B cell (primary cell): ENCODE measurements around the gene STON2. TPM values are rescaled to one million over a fixed set of nuclear protein-coding genes. Genes with fewer than 3 reads are reported as not detected.

Source experiments
- ATAC-seq: fragments of 200-7000 bp; cut with Tn5 transposase; one replicate; pipeline ENCODE4 v1.10.0; 2021; ENCODE audit warnings: low read depth, mild to moderate bottlenecking, moderate number of reproducible peaks, moderate library complexity
- CTCF ChIA-PET: fragments of 350-600 bp; sonication (Branson Sonifier 250); formaldehyde crosslinking; loops from one replicate; lab custom pipeline; 2021; ENCODE audit warnings: antibody characterized with exemption, inconsistent platforms; lab: Charles Lee
- POLR2A ChIA-PET: fragments of 350-600 bp; sonication (Branson Sonifier 250); formaldehyde crosslinking; loops from one replicate; lab custom pipeline; 2021; ENCODE audit warnings: antibody characterized with exemption; lab: Charles Lee
- DNase-seq: peaks from one replicate; pipeline ENCODE4 v3.0.0; 2013
- H2AFZ ChIP-seq: 2 replicates; pipeline ENCODE4 v1.6.1; 2012; ENCODE audit warnings: mild to moderate bottlenecking, low read depth, low read length; ENCODE audit not compliant: insufficient read depth, poor library complexity, severe bottlenecking
- H3K27ac ChIP-seq, 2 donors: 1 replicate in 1 of 2; 2 replicates in 1 of 2; pipeline ENCODE4 v1.5.1; 2012 to 2013; ENCODE audit warnings: low read length in 2 of 2, mild to moderate bottlenecking in 2 of 2, moderate library complexity in 1 of 2
- H3K27me3 ChIP-seq, 4 experiments: fragments of 200-600 bp in 1 of 4; sonication (generic) in 1 of 4; replicated peaks in 1 of 4; 1 replicate in 2 of 4; 2 replicates in 2 of 4; pipeline versions ENCODE4 v1.6.1 to v1.7.0; 2013 to 2016; ENCODE audit warnings: low read length in 3 of 4, mild to moderate bottlenecking in 2 of 4, mixed read lengths in 1 of 4, moderate library complexity in 1 of 4; ENCODE audit not compliant: insufficient read depth in 4 of 4, control insufficient read depth in 3 of 4; ENCODE audit errors: control extremely low read depth in 1 of 4
- H3K36me3 ChIP-seq, 2 experiments: replicated peaks in 1 of 2; 1 replicate in 1 of 2; 2 replicates in 1 of 2; pipeline versions ENCODE4 v1.6.1 to v1.7.1; 2013; ENCODE audit warnings: low read length in 1 of 2; ENCODE audit not compliant: insufficient read depth in 2 of 2, control insufficient read depth in 1 of 2; ENCODE audit errors: control extremely low read depth in 1 of 2, extremely low read depth in 1 of 2
- H3K4me1 ChIP-seq, 2 donors: fragments of 200-600 bp in 1 of 2; sonication (generic) in 1 of 2; 1 replicate in 1 of 2; 2 replicates in 1 of 2; pipeline versions ENCODE4 v1.5.1 to v1.6.1; 2013 to 2017; ENCODE audit warnings: low read length in 2 of 2; ENCODE audit not compliant: control insufficient read depth in 2 of 2, insufficient read depth in 2 of 2
- H3K4me2 ChIP-seq: replicated peaks from 2 replicates; pipeline ENCODE3; 2012; ENCODE audit warnings: mild to moderate bottlenecking, low read depth, low read length; ENCODE audit not compliant: poor library complexity, severe bottlenecking
- H3K4me3 ChIP-seq, 5 experiments: fragments of 200-600 bp in 1 of 5; sonication (generic) in 1 of 5; 1 replicate in 3 of 5; 2 replicates in 2 of 5; pipeline versions ENCODE4 v1.5.1 to v1.7.0; 2011 to 2016; ENCODE audit warnings: low read length in 4 of 5, mild to moderate bottlenecking in 4 of 5, low read depth in 2 of 5, control low read depth in 1 of 5, moderate library complexity in 1 of 5; ENCODE audit not compliant: insufficient read depth in 1 of 5; ENCODE audit errors: control extremely low read depth in 1 of 5, extremely low read depth in 1 of 5
- H3K79me2 ChIP-seq: fragments of 200-600 bp; sonication (generic); one replicate; pipeline ENCODE4 v1.6.0; 2016; ENCODE audit warnings: low read length; ENCODE audit not compliant: control insufficient read depth, insufficient read depth
- H3K9ac ChIP-seq: fragments of 200-600 bp; sonication (generic); 2 replicates; pipeline ENCODE4 v1.6.1; 2017; ENCODE audit warnings: mild to moderate bottlenecking, low read length, moderate library complexity
- H3K9me3 ChIP-seq, 3 donors: one replicate each; pipeline versions ENCODE4 v1.6.1 to v1.7.1; 2013; ENCODE audit warnings: low read length in 2 of 3; ENCODE audit not compliant: control insufficient read depth in 2 of 3, insufficient read depth in 1 of 3; ENCODE audit errors: control extremely low read depth in 1 of 3
- H4K20me1 ChIP-seq: 2 replicates; pipeline ENCODE4 v1.6.0; 2012; ENCODE audit warnings: mild to moderate bottlenecking, low read length; ENCODE audit not compliant: insufficient read depth, control insufficient read depth, poor library complexity, severe bottlenecking
- H3K27ac Mint-ChIP-seq: one replicate; pipeline ENCODE4 v1.8.0; 2021; ENCODE audit warnings: mixed read lengths
- H3K27me3 Mint-ChIP-seq: one replicate; pipeline ENCODE4 v1.8.0; 2021; ENCODE audit warnings: mixed read lengths
- H3K4me1 Mint-ChIP-seq: one replicate; pipeline ENCODE4 v1.8.0; 2021; ENCODE audit warnings: mixed read lengths
- H3K4me3 Mint-ChIP-seq: one replicate; pipeline ENCODE4 v1.8.0; 2021; ENCODE audit warnings: mixed read lengths
- H3K9me3 Mint-ChIP-seq: one replicate; pipeline ENCODE4 v1.8.0; 2022; ENCODE audit warnings: mixed read lengths; ENCODE audit not compliant: insufficient read depth
- EZH2 ChIP-seq: IDR thresholded peaks from 2 replicates; pipeline ENCODE4 v1.6.1; 2012; ENCODE audit warnings: borderline replicate concordance, low read depth, mild to moderate bottlenecking, moderate library complexity, low read length; ENCODE audit not compliant: insufficient read depth, poor library complexity, severe bottlenecking
- WGBS: methylation state at CpG from one replicate; pipeline ENCODE4 v1.1.5; 2013; ENCODE audit warnings: missing lambda C conversion rate; ENCODE audit not compliant: insufficient coverage; 5-methylcytosine and 5-hydroxymethylcytosine counted together
- intact Hi-C: fragments of 100-400 bp; cut with micrococcal nuclease; formaldehyde crosslinking; loops from one replicate; pipeline ENCODE4 v1.10.0; 2022
- polyA minus RNA-seq: library from RNA; depleted of rRNA, polyadenylated mRNA; stranded (reverse); fragments of >200 nt; gene quantifications from 2 replicates; pipeline ENCODE4 v1.2.3, GENCODE V29; 2012
- polyA plus RNA-seq: library from polyadenylated mRNA; depleted of rRNA; stranded (reverse); fragments of >200 nt; gene quantifications from 2 replicates; pipeline ENCODE4 v1.2.3, GENCODE V29; 2012
- total RNA-seq, 2 donors: library from RNA; stranded (reverse); fragments of 120-200 nt in 1 of 2; gene quantifications; 1 replicate in 1 of 2; 2 replicates in 1 of 2; pipeline versions ENCODE4 v1.2.3 to v1.2.4, GENCODE V29; 2013 to 2022
- TF ChIP-seq, protein P1 (sequence below): fragments of 200-600 bp; IDR thresholded peaks from one replicate; pipeline ENCODE4 v1.8.0; 2022; ENCODE audit warnings: antibody characterized with exemption, mild to moderate bottlenecking

The STON2 gene, protein sequence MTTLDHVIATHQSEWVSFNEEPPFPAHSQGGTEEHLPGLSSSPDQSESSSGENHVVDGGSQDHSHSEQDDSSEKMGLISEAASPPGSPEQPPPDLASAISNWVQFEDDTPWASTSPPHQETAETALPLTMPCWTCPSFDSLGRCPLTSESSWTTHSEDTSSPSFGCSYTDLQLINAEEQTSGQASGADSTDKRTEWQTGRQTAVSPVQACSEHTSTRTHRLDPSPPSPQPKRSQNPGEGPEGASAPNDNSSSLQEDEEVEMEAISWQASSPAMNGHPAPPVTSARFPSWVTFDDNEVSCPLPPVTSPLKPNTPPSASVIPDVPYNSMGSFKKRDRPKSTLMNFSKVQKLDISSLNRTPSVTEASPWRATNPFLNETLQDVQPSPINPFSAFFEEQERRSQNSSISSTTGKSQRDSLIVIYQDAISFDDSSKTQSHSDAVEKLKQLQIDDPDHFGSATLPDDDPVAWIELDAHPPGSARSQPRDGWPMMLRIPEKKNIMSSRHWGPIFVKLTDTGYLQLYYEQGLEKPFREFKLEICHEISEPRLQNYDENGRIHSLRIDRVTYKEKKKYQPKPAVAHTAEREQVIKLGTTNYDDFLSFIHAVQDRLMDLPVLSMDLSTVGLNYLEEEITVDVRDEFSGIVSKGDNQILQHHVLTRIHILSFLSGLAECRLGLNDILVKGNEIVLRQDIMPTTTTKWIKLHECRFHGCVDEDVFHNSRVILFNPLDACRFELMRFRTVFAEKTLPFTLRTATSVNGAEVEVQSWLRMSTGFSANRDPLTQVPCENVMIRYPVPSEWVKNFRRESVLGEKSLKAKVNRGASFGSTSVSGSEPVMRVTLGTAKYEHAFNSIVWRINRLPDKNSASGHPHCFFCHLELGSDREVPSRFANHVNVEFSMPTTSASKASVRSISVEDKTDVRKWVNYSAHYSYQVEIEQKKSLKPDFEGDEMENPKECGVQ
- total RNA-seq (not detected in 2 replicates), polyA plus RNA-seq (0.03 and 0.04 TPM in 2 replicates), polyA minus RNA-seq (0.17 and 3.1 TPM in 2 replicates)
- total RNA-seq (2013): 9.5 TPM

DNA sequence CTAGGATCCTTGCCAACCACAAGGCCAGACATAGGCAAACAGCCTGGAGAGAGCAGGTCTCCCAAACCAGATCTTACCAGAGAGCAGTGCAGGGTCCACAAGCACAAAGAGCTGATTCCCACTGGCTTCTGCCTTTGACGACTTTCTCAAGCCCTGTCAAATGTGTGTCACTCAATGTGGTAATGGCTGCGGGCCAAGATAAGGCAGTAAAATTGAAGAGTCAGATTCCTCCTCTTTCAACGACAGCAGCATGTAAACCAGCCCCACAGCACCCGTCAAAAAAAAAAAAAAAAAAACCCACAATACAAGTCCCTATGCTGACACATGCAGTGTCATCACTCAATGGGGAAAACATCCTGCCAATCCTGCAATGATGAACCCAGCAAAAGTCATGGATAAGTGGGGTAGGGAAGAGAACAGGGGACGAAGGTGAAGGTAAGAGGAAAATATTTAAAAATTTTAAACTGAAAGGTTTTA, at the start of gene STON2:
STON2 (minus strand) TSS at position 123 of the 477 bp plus-strand sequence. CDS start 1,942 bp downstream, outside the sequence.
- H3K4me2 ChIP-seq: no peak within 1 kb of the TSS
- intact Hi-C loops: no loop called here
- no peak within 1 kb of the TSS for H3K9ac ChIP-seq
- no peaks in the 10 kb centered on the region for H4K20me1 ChIP-seq
- ATAC-seq: no peak
- Mint-ChIP-seq H3K4me3 (no peak within 1 kb of the TSS), H3K4me1 (no peaks in the 10 kb centered on the region), H3K27ac (no peak within 1 kb of the TSS), H3K27me3 (peaks cover 11% of the 10 kb centered on the region), H3K9me3 (peaks cover 4% of the 10 kb centered on the region)
- POLR2A ChIA-PET: no interaction called here
- CTCF ChIA-PET: no interaction called here
- peaks cover 0 to 2% (median 0%) of the 10 kb centered on the region in 3 donors for H3K9me3 ChIP-seq
- no peaks in the 10 kb centered on the region for H3K4me1 ChIP-seq
- 100% methylated on average over 1 of the region's 5 CpGs for WGBS
- H3K4me3 ChIP-seq: no peak within 1 kb of the TSS
- TF ChIP-seq, protein P1, sequence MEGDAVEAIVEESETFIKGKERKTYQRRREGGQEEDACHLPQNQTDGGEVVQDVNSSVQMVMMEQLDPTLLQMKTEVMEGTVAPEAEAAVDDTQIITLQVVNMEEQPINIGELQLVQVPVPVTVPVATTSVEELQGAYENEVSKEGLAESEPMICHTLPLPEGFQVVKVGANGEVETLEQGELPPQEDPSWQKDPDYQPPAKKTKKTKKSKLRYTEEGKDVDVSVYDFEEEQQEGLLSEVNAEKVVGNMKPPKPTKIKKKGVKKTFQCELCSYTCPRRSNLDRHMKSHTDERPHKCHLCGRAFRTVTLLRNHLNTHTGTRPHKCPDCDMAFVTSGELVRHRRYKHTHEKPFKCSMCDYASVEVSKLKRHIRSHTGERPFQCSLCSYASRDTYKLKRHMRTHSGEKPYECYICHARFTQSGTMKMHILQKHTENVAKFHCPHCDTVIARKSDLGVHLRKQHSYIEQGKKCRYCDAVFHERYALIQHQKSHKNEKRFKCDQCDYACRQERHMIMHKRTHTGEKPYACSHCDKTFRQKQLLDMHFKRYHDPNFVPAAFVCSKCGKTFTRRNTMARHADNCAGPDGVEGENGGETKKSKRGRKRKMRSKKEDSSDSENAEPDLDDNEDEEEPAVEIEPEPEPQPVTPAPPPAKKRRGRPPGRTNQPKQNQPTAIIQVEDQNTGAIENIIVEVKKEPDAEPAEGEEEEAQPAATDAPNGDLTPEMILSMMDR: no peak
- TF ChIP-seq EZH2: no peak
- no peak for DNase-seq
- H3K36me3 ChIP-seq: no peaks in the 10 kb centered on the region
- H3K79me2 ChIP-seq: no peaks in the 10 kb centered on the region
- H3K27ac ChIP-seq: no peak within 1 kb of the TSS
- peaks cover 0 to 7% (median 0%) of the 10 kb centered on the region in 4 experiments for H3K27me3 ChIP-seq
- no peak within 1 kb of the TSS for H2AFZ ChIP-seq
